ENCODE measurements around the gene DGCR2. TPM values are rescaled to one million over a fixed set of nuclear protein-coding genes. Genes with fewer than 3 reads are reported as not detected.

Gene DGCR2
- total and polyA plus RNA-seq, 2 donors from 2014 or later, result 37.5 to 67.7 TPM

- peaks cover 0 to 11% (median 0%) of the 10 kb centered on the region in 3 donors for H3K4me1 ChIP-seq (ENCODE audit: control insufficient read depth in 2 of 3, insufficient read depth in 2 of 3, low read depth in 1 of 3, low read length in 3 of 3)
- FAIRE-seq (no peak), DNase-seq (no peak)
- H3K36me3 ChIP-seq (ENCODE audit: control insufficient read depth in 2 of 3, insufficient read depth in 3 of 3, low read length in 3 of 3), result no peaks in the 10 kb centered on the region
- TF ChIP-seq, protein P1, sequence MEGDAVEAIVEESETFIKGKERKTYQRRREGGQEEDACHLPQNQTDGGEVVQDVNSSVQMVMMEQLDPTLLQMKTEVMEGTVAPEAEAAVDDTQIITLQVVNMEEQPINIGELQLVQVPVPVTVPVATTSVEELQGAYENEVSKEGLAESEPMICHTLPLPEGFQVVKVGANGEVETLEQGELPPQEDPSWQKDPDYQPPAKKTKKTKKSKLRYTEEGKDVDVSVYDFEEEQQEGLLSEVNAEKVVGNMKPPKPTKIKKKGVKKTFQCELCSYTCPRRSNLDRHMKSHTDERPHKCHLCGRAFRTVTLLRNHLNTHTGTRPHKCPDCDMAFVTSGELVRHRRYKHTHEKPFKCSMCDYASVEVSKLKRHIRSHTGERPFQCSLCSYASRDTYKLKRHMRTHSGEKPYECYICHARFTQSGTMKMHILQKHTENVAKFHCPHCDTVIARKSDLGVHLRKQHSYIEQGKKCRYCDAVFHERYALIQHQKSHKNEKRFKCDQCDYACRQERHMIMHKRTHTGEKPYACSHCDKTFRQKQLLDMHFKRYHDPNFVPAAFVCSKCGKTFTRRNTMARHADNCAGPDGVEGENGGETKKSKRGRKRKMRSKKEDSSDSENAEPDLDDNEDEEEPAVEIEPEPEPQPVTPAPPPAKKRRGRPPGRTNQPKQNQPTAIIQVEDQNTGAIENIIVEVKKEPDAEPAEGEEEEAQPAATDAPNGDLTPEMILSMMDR (IDR thresholded peaks at IDR 0.05; ENCODE audit: borderline replicate concordance, extremely low read depth, insufficient read depth), result no peak
- intact Hi-C loops (cut with DNase I), result no loop called here
- H3K9ac ChIP-seq (ENCODE audit: low read length in 3 of 3), result no peak overlapping the region
- no peaks in the 10 kb centered on the region for H3K9me3 ChIP-seq (ENCODE audit: control insufficient read depth in 2 of 3, insufficient read depth in 1 of 3, low read length in 3 of 3)
- H3K27ac ChIP-seq (ENCODE audit: low read depth in 2 of 2, low read length in 2 of 2), result no peak overlapping the region
- no peaks in the 10 kb centered on the region for H3K27me3 ChIP-seq (ENCODE audit: control insufficient read depth, insufficient read depth, low read length)
- H3K4me3 ChIP-seq (ENCODE audit: low read length in 3 of 3), result no peak overlapping the region
These were observed 12.2 kb downstream of the DGCR2 start for GRCh38 chr22:19110064-19110458.

DNA sequence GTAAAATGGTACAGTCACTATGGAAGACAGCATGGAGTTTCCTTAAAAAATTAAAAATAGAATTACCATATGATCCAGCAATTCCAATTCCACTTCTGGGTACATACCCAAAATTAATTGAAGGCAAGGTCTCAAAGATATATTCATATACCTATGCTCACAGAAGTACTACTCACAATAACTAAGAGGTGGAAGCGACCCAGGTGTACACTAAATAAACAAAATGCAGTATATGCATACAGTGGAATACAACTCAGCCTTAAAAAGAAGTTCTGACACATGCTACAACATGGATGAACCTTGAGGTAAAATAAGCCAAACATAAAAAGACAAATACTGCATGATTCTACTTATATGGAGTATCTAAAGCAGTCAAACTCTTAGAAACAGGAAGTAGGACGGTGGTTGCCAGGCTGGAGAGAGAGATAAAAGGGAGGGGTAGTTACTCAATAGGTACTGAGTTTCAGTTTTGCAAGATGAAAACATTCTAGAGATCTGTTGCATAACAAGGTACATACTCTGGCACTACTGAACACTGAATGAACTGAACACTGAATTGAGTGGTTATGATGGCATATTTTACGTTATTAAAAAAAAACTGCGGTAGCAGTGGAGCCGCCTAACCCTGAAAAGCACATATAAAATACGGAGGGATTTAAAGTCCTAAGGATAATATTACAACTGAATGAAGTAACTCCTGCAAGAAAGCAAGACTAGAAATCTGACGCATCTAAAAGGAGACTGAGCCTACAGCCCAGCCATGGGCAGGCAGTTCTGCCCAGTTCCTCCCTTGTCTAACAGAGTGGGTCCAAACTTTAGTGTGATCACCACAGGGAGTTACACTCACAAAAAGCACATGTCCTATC, 12.8 kb downstream of the DGCR2 start:
- DNase-seq, result no peak
- Histone ChIP-seq H3K36me3 (ENCODE audit: control insufficient read depth in 2 of 3, insufficient read depth in 3 of 3, low read length in 3 of 3) (no peaks in the 10 kb centered on the region), H3K4me3 (ENCODE audit: low read length in 3 of 3) (no peak overlapping the region), H3K9ac (ENCODE audit: low read length in 3 of 3) (no peak overlapping the region), H3K27ac (ENCODE audit: low read depth in 2 of 2, low read length in 2 of 2) (peak overlapping the region in 1 of 2 donors; percentile 34), H3K27me3 (ENCODE audit: control insufficient read depth, insufficient read depth, low read length) (no peaks in the 10 kb centered on the region), H3K9me3 (ENCODE audit: control insufficient read depth in 2 of 3, insufficient read depth in 1 of 3, low read length in 3 of 3) (no peaks in the 10 kb centered on the region), H3K4me1 (ENCODE audit: control insufficient read depth in 2 of 3, insufficient read depth in 2 of 3, low read depth in 1 of 3, low read length in 3 of 3) (peaks cover 0 to 11% (median 0%) of the 10 kb centered on the region in 3 donors)
- TF ChIP-seq, protein P1 (IDR thresholded peaks at IDR 0.05; ENCODE audit: borderline replicate concordance, extremely low read depth, insufficient read depth), result no peak
- FAIRE-seq, result no peak
- intact Hi-C loops (cut with DNase I), result no loop called here

DNA sequence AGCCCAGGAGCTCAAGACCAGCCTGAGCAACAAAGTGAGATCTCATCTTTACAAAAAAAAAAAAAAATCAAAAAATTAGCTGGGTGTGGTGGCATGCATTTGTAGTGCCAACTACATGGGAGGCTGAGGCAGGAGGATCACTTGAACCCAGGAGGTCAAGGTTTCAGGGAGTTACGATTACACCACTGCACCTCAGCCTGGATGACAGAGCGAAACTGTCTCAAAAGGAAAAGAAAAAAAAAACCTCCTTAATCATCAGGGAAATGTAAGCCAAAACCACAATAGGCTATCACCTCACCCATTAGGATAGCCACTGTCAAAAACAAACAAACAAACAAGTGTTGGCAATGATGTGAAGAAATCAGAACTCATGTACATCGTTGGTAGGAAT, 13.4 kb downstream of the DGCR2 start:
- Histone ChIP-seq H3K9ac (ENCODE audit: low read length in 3 of 3) (no peak overlapping the region), H3K36me3 (ENCODE audit: control insufficient read depth in 2 of 3, insufficient read depth in 3 of 3, low read length in 3 of 3) (no peaks in the 10 kb centered on the region), H3K27me3 (ENCODE audit: control insufficient read depth, insufficient read depth, low read length) (no peaks in the 10 kb centered on the region), H3K4me3 (ENCODE audit: low read length in 3 of 3) (no peak overlapping the region), H3K9me3 (ENCODE audit: control insufficient read depth in 2 of 3, insufficient read depth in 1 of 3, low read length in 3 of 3) (no peaks in the 10 kb centered on the region), H3K27ac (ENCODE audit: low read depth in 2 of 2, low read length in 2 of 2) (no peak overlapping the region), H3K4me1 (ENCODE audit: control insufficient read depth in 2 of 3, insufficient read depth in 2 of 3, low read depth in 1 of 3, low read length in 3 of 3) (peaks cover 0 to 11% (median 0%) of the 10 kb centered on the region in 3 donors)
- FAIRE-seq, result no peak
- TF ChIP-seq, protein P1 (IDR thresholded peaks at IDR 0.05; ENCODE audit: borderline replicate concordance, extremely low read depth, insufficient read depth), result no peak
- intact Hi-C loops (cut with DNase I), result no loop called here
- DNase-seq, result no peak

Data from kidney (tissue), 14 donors.